BJ (cell line): ENCODE results near the gene SYK. TPM values are rescaled to one million over a fixed set of nuclear protein-coding genes. Genes with fewer than 3 reads are reported as not detected.

Source experiments
- CTCF ChIA-PET: fragments of 350-600 bp; formaldehyde crosslinking; extraction: SDS; loops from one replicate; lab custom pipeline; 2021; ENCODE audit warnings: antibody characterized with exemption, inconsistent platforms; lab: Yijun Ruan, JAX
- POLR2A ChIA-PET: fragments of 300-600 bp; sonication (Branson Sonifier 250); formaldehyde crosslinking; extraction: SDS; loops from one replicate; lab custom pipeline; 2021; ENCODE audit warnings: antibody characterized with exemption; lab: Charles Lee
- DNase-seq: peaks from one replicate; pipeline ENCODE4 v3.0.0-alpha.2; 2011; ENCODE audit warnings: low read depth
- H3K27me3 ChIP-seq: 2 replicates; pipeline ENCODE4 v1.6.0; 2011; ENCODE audit warnings: low read length; ENCODE audit not compliant: control insufficient read depth, insufficient read depth
- H3K36me3 ChIP-seq: 2 replicates; pipeline ENCODE4 v1.5.1; 2011; ENCODE audit warnings: low read length; ENCODE audit not compliant: control insufficient read depth, insufficient read depth
- H3K4me3 ChIP-seq: 2 replicates; pipeline ENCODE4 v1.5.1; 2011; ENCODE audit warnings: low read depth, mild to moderate bottlenecking, control low read depth, low read length
- polyA plus RNA-seq: library from polyadenylated mRNA; depleted of rRNA; stranded (reverse); fragments of >200 nt; gene quantifications from 2 replicates; pipeline ENCODE4 v1.2.3, GENCODE V29; 2011
- TF ChIP-seq, protein P1 (sequence below): IDR thresholded peaks from 2 replicates; pipeline ENCODE4 v1.5.1; 2011; ENCODE audit warnings: low read depth, mild to moderate bottlenecking, control low read depth, inconsistent platforms, low read length, moderate library complexity; ENCODE audit not compliant: insufficient read depth

Gene SYK
- polyA plus RNA-seq, 1 experiment = not detected

DNA sequence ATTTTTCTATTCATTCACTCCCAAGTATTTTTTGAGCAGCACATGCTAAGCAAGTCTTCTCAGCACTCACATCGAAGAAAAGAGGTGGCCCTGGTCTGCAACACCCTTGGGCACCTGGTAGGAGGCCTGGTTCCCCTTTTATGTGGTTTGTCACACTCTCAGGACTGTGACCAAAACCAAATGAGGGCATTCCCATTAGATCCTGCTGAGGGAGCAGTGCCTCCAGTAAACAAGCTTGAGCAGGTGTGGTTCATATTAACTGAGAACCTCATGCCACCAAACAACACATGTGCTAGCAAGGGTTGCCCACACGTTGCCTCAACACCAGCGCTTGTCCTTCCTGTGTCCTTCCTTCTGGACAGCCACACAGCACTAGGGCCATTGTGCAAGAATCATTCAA, 26.9 kb upstream of the SYK start:
- Histone ChIP-seq H3K4me3 (no peak overlapping the region), H3K27me3 (no peaks in the 10 kb centered on the region), H3K36me3 (no peaks in the 10 kb centered on the region)
- CTCF ChIA-PET = no interaction called here
- TF ChIP-seq, protein P1, sequence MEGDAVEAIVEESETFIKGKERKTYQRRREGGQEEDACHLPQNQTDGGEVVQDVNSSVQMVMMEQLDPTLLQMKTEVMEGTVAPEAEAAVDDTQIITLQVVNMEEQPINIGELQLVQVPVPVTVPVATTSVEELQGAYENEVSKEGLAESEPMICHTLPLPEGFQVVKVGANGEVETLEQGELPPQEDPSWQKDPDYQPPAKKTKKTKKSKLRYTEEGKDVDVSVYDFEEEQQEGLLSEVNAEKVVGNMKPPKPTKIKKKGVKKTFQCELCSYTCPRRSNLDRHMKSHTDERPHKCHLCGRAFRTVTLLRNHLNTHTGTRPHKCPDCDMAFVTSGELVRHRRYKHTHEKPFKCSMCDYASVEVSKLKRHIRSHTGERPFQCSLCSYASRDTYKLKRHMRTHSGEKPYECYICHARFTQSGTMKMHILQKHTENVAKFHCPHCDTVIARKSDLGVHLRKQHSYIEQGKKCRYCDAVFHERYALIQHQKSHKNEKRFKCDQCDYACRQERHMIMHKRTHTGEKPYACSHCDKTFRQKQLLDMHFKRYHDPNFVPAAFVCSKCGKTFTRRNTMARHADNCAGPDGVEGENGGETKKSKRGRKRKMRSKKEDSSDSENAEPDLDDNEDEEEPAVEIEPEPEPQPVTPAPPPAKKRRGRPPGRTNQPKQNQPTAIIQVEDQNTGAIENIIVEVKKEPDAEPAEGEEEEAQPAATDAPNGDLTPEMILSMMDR = no peak
- POLR2A ChIA-PET = no interaction called here
- DNase-seq = no peak

DNA sequence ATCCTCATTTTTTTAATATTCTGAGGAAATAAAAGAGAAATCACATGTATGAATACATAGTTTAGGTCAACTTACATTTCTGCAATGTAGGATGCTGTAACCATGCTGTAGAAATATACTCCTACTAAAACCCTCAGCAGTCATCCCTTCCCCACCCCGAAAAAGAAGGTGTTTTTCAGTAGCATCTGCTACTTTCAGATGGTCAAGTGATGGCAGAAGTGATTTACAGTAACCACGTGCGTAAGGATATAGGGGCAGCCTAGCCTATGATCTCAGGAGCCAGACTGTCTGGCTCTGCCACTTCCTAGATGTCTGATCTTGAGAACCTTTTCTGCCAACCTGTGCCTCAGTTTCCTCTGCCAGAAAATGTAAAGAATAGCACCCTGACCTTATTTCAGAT, 26.0 kb upstream of the SYK start:
- H3K4me3 ChIP-seq = no peak overlapping the region
- TF ChIP-seq, protein P1 = no peak
- DNase-seq = no peak
- H3K27me3 ChIP-seq = no peaks in the 10 kb centered on the region
- CTCF ChIA-PET = interaction anchor here (0.8 kb wide), 1 partner anchor 10 kb away, joined by 3 read pairs; no protein-coding TSS in a partner anchor
- POLR2A ChIA-PET = no interaction called here
- H3K36me3 ChIP-seq = no peaks in the 10 kb centered on the region

DNA sequence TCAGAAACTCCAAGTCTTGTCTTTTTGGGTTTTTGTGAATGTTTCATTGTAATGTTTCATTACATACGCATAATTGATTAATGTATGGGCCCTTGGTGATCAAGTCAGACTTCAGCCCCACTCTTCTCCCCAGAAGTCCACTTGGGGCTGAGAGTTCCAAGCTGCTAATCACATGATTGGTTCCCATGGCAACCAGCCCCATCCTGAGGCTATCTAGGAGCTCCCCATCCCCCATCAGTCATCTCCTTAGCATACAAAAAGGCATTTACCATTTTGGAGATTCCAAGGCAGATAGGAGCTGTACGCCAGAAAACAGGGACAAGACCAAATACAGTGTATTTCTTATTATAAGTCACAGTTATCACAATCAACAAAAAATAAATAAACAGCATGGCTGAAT, 22.9 kb upstream of the SYK start:
- H3K27me3 ChIP-seq = no peaks in the 10 kb centered on the region
- H3K4me3 ChIP-seq = no peak overlapping the region
- CTCF ChIA-PET = no interaction called here
- no peaks in the 10 kb centered on the region for H3K36me3 ChIP-seq
- DNase-seq = no peak
- TF ChIP-seq, protein P1 = no peak
- POLR2A ChIA-PET = no interaction called here

DNA sequence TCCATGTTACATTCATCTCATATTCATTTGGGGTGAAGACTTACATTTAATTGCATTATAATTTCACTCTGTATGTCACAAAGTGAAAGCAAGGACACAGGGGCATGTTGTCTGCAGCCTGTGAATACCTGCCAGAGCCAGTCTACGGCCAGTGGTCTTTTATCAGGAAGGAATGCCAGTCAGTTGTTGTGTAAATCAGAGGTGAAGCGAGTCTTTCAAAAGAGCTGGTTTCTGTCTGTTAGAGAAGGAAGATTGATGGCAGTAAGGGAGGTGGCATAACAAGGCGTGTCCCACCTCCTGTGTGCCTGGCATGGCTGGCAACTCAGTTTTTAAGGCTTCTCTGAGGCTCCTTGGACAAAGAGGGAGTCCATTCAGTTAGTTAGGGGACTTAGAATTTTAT, 18.1 kb upstream of the SYK start:
- ChIA-PET CTCF (no interaction called here), POLR2A (no interaction called here)
- no peak for DNase-seq
- no peak overlapping the region for H3K4me3 ChIP-seq
- TF ChIP-seq, protein P1 = no peak
- H3K36me3 ChIP-seq = no peaks in the 10 kb centered on the region
- no peaks in the 10 kb centered on the region for H3K27me3 ChIP-seq

DNA sequence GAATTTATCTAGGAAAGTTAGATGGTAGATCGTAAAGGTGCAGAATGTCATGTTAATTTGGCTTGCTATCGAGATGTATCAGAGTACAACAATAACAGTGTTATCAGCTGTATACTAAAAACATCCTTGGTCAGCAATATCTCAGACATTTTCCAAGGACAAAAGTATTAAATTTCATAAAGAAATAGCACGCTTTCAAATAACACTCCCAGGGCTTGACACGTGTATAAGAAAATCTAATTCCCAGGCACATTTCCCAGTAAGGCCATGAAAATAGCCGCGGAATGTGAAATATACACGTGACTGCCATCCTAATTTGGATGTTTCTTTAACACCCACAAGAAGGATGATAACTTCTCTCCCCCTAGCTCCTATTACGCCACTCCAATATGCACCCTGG, 17.7 kb upstream of the SYK start:
- Histone ChIP-seq H3K4me3 (no peak overlapping the region), H3K27me3 (no peaks in the 10 kb centered on the region), H3K36me3 (no peaks in the 10 kb centered on the region)
- DNase-seq = no peak
- POLR2A ChIA-PET = no interaction called here
- TF ChIP-seq, protein P1 = no peak
- CTCF ChIA-PET = no interaction called here
